ENCODE data around the gene HERPUD2. TPM values are rescaled to one million over a fixed set of nuclear protein-coding genes. Genes with fewer than 3 reads are reported as not detected.
A peak's percentile ranks its signal among the peaks of the same experiment; 100 is the strongest.

HERPUD2 gene
- total and polyA plus RNA-seq, 2 donors (not counting 3 experiments of a cell fraction or from before 2014, with no cell fraction given) = 33.9 to 42.0 TPM

GRCh38 chr7:35735396-35735795 lies 40.5 kb upstream of the HERPUD2 start:
- H2AFZ ChIP-seq (ENCODE audit: low read depth, low read length) = no peak overlapping the region
- TF ChIP-seq POLR2AphosphoS5 (IDR thresholded peaks at IDR 0.05; ENCODE audit: insufficient read depth, low read depth, low read length) (no peak), MYC (IDR thresholded peaks at IDR 0.05; ENCODE audit: low read depth, low read length) (no peak), EZH2 (IDR thresholded peaks at IDR 0.05; ENCODE audit: borderline replicate concordance, low read depth, low read length, severe bottlenecking) (no peak), CTCF (IDR thresholded peaks at IDR 0.05; ENCODE audit: extremely low read depth in 1 of 2, insufficient read depth in 1 of 2, low read depth in 1 of 2, low read length in 2 of 2) (no peak), POLR2A (IDR thresholded peaks at IDR 0.05; ENCODE audit: low read depth, low read length) (no peak), MAX (IDR thresholded peaks at IDR 0.05; ENCODE audit: insufficient read depth, insufficient read length) (no peak), JUN (IDR thresholded peaks at IDR 0.05; ENCODE audit: borderline replicate concordance, insufficient read depth, insufficient read length, low read depth) (no peak), FOS (IDR thresholded peaks at IDR 0.05; ENCODE audit: borderline replicate concordance, insufficient read depth, low read length) (no peak), GATA2 (IDR thresholded peaks at IDR 0.05; ENCODE audit: insufficient read depth, insufficient read length, low read depth, low read length) (no peak)
- no TSS peak for BruUV-seq (replicated peaks)
- no peak overlapping the region for H3K4me2 ChIP-seq (ENCODE audit: insufficient read depth, low read length)
- no peaks in the 10 kb centered on the region for H3K9me3 ChIP-seq (replicated peaks; ENCODE audit: control insufficient read depth, insufficient read depth, low read length)
- no peak overlapping the region for H3K9ac ChIP-seq (replicated peaks; ENCODE audit: extremely low read depth, insufficient read depth, low read length)
- intact Hi-C loops (cut with micrococcal nuclease) = no loop called here
- no peak overlapping the region for H3K4me3 ChIP-seq (replicated peaks in 1 of 3; ENCODE audit: insufficient read depth in 1 of 3, low read depth in 1 of 3, low read length in 3 of 3)
- dilution Hi-C loops (cut with MboI; ENCODE audit: extremely low pct_ligation_motif_present, low sequenced_read_pairs) = no loop called here
- ChIA-PET POLR2A (no interaction called here), CTCF (no interaction called here)
- H4K20me1 ChIP-seq (replicated peaks; ENCODE audit: control insufficient read depth, extremely low read depth, insufficient read depth, low read length) = no peaks in the 10 kb centered on the region
- H3K79me2 ChIP-seq (ENCODE audit: control insufficient read depth, insufficient read depth, low read length) = no peaks in the 10 kb centered on the region
- peaks cover 4 to 11% of the 10 kb centered on the region in 2 experiments for H3K27me3 ChIP-seq (ENCODE audit: control insufficient read depth in 2 of 2, insufficient read depth in 2 of 2, low read length in 2 of 2)
- no peaks in the 10 kb centered on the region for H3K36me3 ChIP-seq (ENCODE audit: control insufficient read depth in 2 of 2, extremely low read depth in 1 of 2, insufficient read depth in 2 of 2, low read length in 2 of 2)
- no peak overlapping the region for H3K27ac ChIP-seq (ENCODE audit: insufficient read depth, low read depth, low read length)
- H3K4me1 ChIP-seq (ENCODE audit: control insufficient read depth, extremely low read depth, insufficient read depth, low read length) = no peaks in the 10 kb centered on the region
- DNase-seq (ENCODE audit: low read depth, low spot score) (no peak), FAIRE-seq (peak; percentile 48)
- no peaks in the 10 kb centered on the region for H3K9me1 ChIP-seq (replicated peaks; ENCODE audit: control insufficient read depth, extremely low read depth, insufficient read depth, low read length)

Measured in endothelial cell of umbilical vein (primary cell).